ENCODE data around the gene MAP3K20.
"Not testable (repeated sequence)": the region's sequence is repeated elsewhere in the genome, so short reads cannot be mapped to it uniquely, and the experiment has no call there.

Gene MAP3K20

GRCh38 chr2:173075781-173076580, at the start of gene MAP3K20:
Gene MAP3K20 (plus strand): TSS chr2:173075846. CDS start chr2:173091032, 15,186 bp downstream.
- DNase-seq (ENCODE audit: low spot score) = peak; percentile 29

- DNase-seq (ENCODE audit: low spot score) = no peak
Observed at GRCh38 chr2:173026479-173026878, 49.2 kb upstream of the MAP3K20 start.

- DNase-seq (ENCODE audit: low spot score) = peak; percentile 88
Observed at GRCh38 chr2:173027181-173028128, 48.2 kb upstream of the MAP3K20 start.

- no peak for DNase-seq (ENCODE audit: low spot score)
Observed at GRCh38 chr2:173028141-173028540, 47.5 kb upstream of the MAP3K20 start.

- no peak for DNase-seq (ENCODE audit: low spot score)
Observed at GRCh38 chr2:173028671-173029070, 47.0 kb upstream of the MAP3K20 start.

GRCh38 chr2:173030561-173031490, 44.8 kb upstream of the MAP3K20 start:
- DNase-seq (ENCODE audit: low spot score) = no peak

- no peak for DNase-seq (ENCODE audit: low spot score)
Observed at GRCh38 chr2:173032032-173032431, 43.6 kb upstream of the MAP3K20 start.

- no peak for DNase-seq (ENCODE audit: low spot score)
Observed at GRCh38 chr2:173033084-173033483, 42.6 kb upstream of the MAP3K20 start.

- DNase-seq (ENCODE audit: low spot score) = no peak
Observed at GRCh38 chr2:173034143-173034542, 41.5 kb upstream of the MAP3K20 start.

GRCh38 chr2:173037245-173038120, 38.2 kb upstream of the MAP3K20 start:
- no peak for DNase-seq (ENCODE audit: low spot score)

GRCh38 chr2:173038257-173038656, 37.4 kb upstream of the MAP3K20 start:
- DNase-seq (ENCODE audit: low spot score) = not testable (repeated sequence)

GRCh38 chr2:173040729-173041128, 34.9 kb upstream of the MAP3K20 start:
- DNase-seq (ENCODE audit: low spot score) = no peak

GRCh38 chr2:173043476-173043875, 32.2 kb upstream of the MAP3K20 start:
- peak; percentile 62 for DNase-seq (ENCODE audit: low spot score)

GRCh38 chr2:173043897-173044519, 31.6 kb upstream of the MAP3K20 start:
- DNase-seq (ENCODE audit: low spot score) = no peak

GRCh38 chr2:173044686-173045085, 31.0 kb upstream of the MAP3K20 start:
- DNase-seq (ENCODE audit: low spot score) = no peak

- DNase-seq (ENCODE audit: low spot score) = no peak
Observed at GRCh38 chr2:173045181-173045580, 30.5 kb upstream of the MAP3K20 start.

GRCh38 chr2:173048522-173048896, 27.1 kb upstream of the MAP3K20 start:
- no peak for DNase-seq (ENCODE audit: low spot score)

GRCh38 chr2:173048897-173049661, 26.6 kb upstream of the MAP3K20 start:
- peak; percentile 14 for DNase-seq (ENCODE audit: low spot score)

GRCh38 chr2:173049831-173050230, 25.8 kb upstream of the MAP3K20 start:
- no peak for DNase-seq (ENCODE audit: low spot score)

Measured in pons (tissue), 1 donor.